Uterus (tissue), 4 donors: Measurements from ENCODE around the gene KLK2. TPM values are rescaled to one million over a fixed set of nuclear protein-coding genes. Genes with fewer than 3 reads are reported as not detected.
"Not testable (repeated sequence)": the region's sequence is repeated elsewhere in the genome, so short reads cannot be mapped to it uniquely, and the experiment has no call there.

Source experiments
- DNase-seq, 2 donors: peaks; one replicate each; pipeline ENCODE4 v3.0.0-alpha.2; 2019 to 2020
- H3K27ac ChIP-seq, 2 donors: fragments of 200-600 bp; sonication (generic); 1 replicate in 1 of 2; 2 replicates in 1 of 2; pipeline ENCODE4 v1.5.1; 2016 to 2018
- H3K27me3 ChIP-seq, 2 donors: fragments of 200-600 bp; sonication (generic); one replicate each; pipeline ENCODE4 v1.5.1; 2018 to 2019; ENCODE audit warnings: control low read depth in 1 of 2
- H3K36me3 ChIP-seq, 2 donors: fragments of 200-600 bp; sonication (generic); one replicate each; pipeline ENCODE4 v1.5.1; 2019; ENCODE audit warnings: control low read depth in 1 of 2
- H3K4me1 ChIP-seq, 2 donors: fragments of 200-600 bp; sonication (generic); one replicate each; pipeline ENCODE4 v1.5.1; 2018 to 2019; ENCODE audit warnings: control low read depth in 1 of 2
- H3K4me3 ChIP-seq, 2 donors: fragments of 200-600 bp; sonication (generic); 1 replicate in 1 of 2; 2 replicates in 1 of 2; pipeline ENCODE4 v1.5.1; 2018 to 2019; ENCODE audit warnings: mild to moderate bottlenecking in 1 of 2
- H3K9me3 ChIP-seq, 2 donors: fragments of 200-600 bp; sonication (generic); one replicate each; pipeline ENCODE4 v1.5.1; 2019; ENCODE audit warnings: control low read depth in 1 of 2
- CTCF ChIP-seq, 4 experiments: fragments of 200-600 bp in 2 of 4; fragments of 450-650 bp in 2 of 4; sonication (generic) in 2 of 4; IDR thresholded peaks; one replicate each; pipeline ENCODE4 v1.5.1; 2016 to 2019; ENCODE audit warnings: antibody characterized with exemption in 4 of 4, mild to moderate bottlenecking in 2 of 4, moderate library complexity in 1 of 4
- POLR2A ChIP-seq, 2 donors: fragments of 450-650 bp; IDR thresholded peaks; one replicate each; pipeline ENCODE4 v1.6.1; 2016; ENCODE audit warnings: antibody characterized with exemption in 2 of 2, mild to moderate bottlenecking in 1 of 2, moderate library complexity in 1 of 2
- intact Hi-C: fragments of 100-400 bp; cut with DNase I; formaldehyde crosslinking; loops from one replicate; pipeline ENCODE4 v1.15.1; 2023; ENCODE audit warnings: low total_unique reads
- total RNA-seq, 4 donors: library from RNA; depleted of rRNA in 3 of 4; stranded (reverse); fragments of >200 nt in 3 of 4; gene quantifications; one replicate each; pipeline versions ENCODE4 v1.1.0 to v1.2.4, GENCODE V29; 2014 to 2023
- donor health status: DM: yes; HTN: yes; CAD: no.

KLK2 gene
- total RNA-seq, 4 donors from 2014 or later, result 0.41 TPM; not detected in 3

GRCh38 chr19:50893047-50893736 is 20.0 kb downstream of the KLK2 start:
- DNase-seq, result no peak
- intact Hi-C loops, result no loop called here
- no peaks in the 10 kb centered on the region for H3K36me3 ChIP-seq
- no peaks in the 10 kb centered on the region for H3K9me3 ChIP-seq
- no peak overlapping the region for H3K27ac ChIP-seq
- no peak for TF ChIP-seq POLR2A (IDR thresholded peaks at IDR 0.05)
- no peak for TF ChIP-seq CTCF (IDR thresholded peaks at IDR 0.05)
- H3K4me1 ChIP-seq, result no peaks in the 10 kb centered on the region
- no peaks in the 10 kb centered on the region for H3K27me3 ChIP-seq
- H3K4me3 ChIP-seq, result no peak overlapping the region

- no peak for DNase-seq
- H3K27me3 ChIP-seq, result no peaks in the 10 kb centered on the region
- intact Hi-C loops, result no loop called here
- TF ChIP-seq POLR2A (IDR thresholded peaks at IDR 0.05), result no peak
- no peak for TF ChIP-seq CTCF (IDR thresholded peaks at IDR 0.05)
- no peaks in the 10 kb centered on the region for H3K4me1 ChIP-seq
- no peak overlapping the region for H3K4me3 ChIP-seq
- no peak overlapping the region for H3K27ac ChIP-seq
- no peaks in the 10 kb centered on the region for H3K36me3 ChIP-seq
- H3K9me3 ChIP-seq, result no peaks in the 10 kb centered on the region
These were observed 21.5 kb downstream of the KLK2 start for GRCh38 chr19:50894478-50895356.

GRCh38 chr19:50896089-50896590 is 22.9 kb downstream of the KLK2 start:
- H3K27me3 ChIP-seq, H3K4me3 ChIP-seq, H3K27ac ChIP-seq, intact Hi-C loops, DNase-seq, H3K36me3 ChIP-seq, H3K4me1 ChIP-seq, H3K9me3 ChIP-seq: not testable (repeated sequence)

GRCh38 chr19:50896591-50897190 is 23.5 kb downstream of the KLK2 start:
- Histone ChIP-seq H3K36me3 (no peaks in the 10 kb centered on the region), H3K4me1 (no peaks in the 10 kb centered on the region), H3K27ac (no peak overlapping the region), H3K27me3 (no peaks in the 10 kb centered on the region), H3K9me3 (no peaks in the 10 kb centered on the region), H3K4me3 (no peak overlapping the region)
- intact Hi-C loops, result no loop called here
- TF ChIP-seq CTCF (IDR thresholded peaks at IDR 0.05) (no peak), POLR2A (IDR thresholded peaks at IDR 0.05) (no peak)
- DNase-seq, result no peak

GRCh38 chr19:50897191-50897607 is 24.0 kb downstream of the KLK2 start:
- intact Hi-C loops, result no loop called here
- TF ChIP-seq POLR2A (IDR thresholded peaks at IDR 0.05) (no peak), CTCF (IDR thresholded peaks at IDR 0.05) (no peak)
- Histone ChIP-seq H3K27ac (no peak overlapping the region), H3K4me1 (no peaks in the 10 kb centered on the region), H3K27me3 (no peaks in the 10 kb centered on the region), H3K4me3 (no peak overlapping the region), H3K9me3 (no peaks in the 10 kb centered on the region), H3K36me3 (no peaks in the 10 kb centered on the region)
- DNase-seq, result no peak
